Activated naive CD8-positive, alpha-beta T cell treated with anti-CD3 and anti-CD28 coated beads, Interleukin-2, amount 10 ng/mL, durations not matched to agents 7 days and 5 days (primary cell): Measurements from ENCODE around the gene SHROOM3. TPM values are rescaled to one million over a fixed set of nuclear protein-coding genes. Genes with fewer than 3 reads are reported as not detected.

Experiments used
- ATAC-seq: fragments of 150-1000 bp; cut with Tn5 transposase; one replicate; pipeline ENCODE4 v1.10.0; 2021; ENCODE audit warnings: low read depth, moderate library complexity
- POLR2A ChIA-PET: fragments of 350-600 bp; sonication (Branson Sonifier 250); formaldehyde crosslinking; loops from one replicate; lab custom pipeline; 2021; ENCODE audit warnings: antibody characterized with exemption; lab: Charles Lee
- DNase-seq: peaks from one replicate; pipeline ENCODE4 v3.0.0; 2021
- H3K27ac Mint-ChIP-seq: one replicate; pipeline ENCODE4 v1.8.0; 2022; ENCODE audit warnings: mild to moderate bottlenecking, mixed read lengths
- H3K27me3 Mint-ChIP-seq: one replicate; pipeline ENCODE4 v1.8.0; 2022; ENCODE audit warnings: mild to moderate bottlenecking, moderate library complexity, mixed read lengths
- H3K36me3 Mint-ChIP-seq: one replicate; pipeline ENCODE4 v1.8.0; 2021; ENCODE audit warnings: mild to moderate bottlenecking, mixed read lengths
- H3K4me1 Mint-ChIP-seq: one replicate; pipeline ENCODE4 v1.8.0; 2021; ENCODE audit warnings: mixed read lengths
- H3K4me3 Mint-ChIP-seq: one replicate; pipeline ENCODE4 v1.8.0; 2022; ENCODE audit warnings: mild to moderate bottlenecking, moderate library complexity, mixed read lengths
- H3K9me3 Mint-ChIP-seq: one replicate; pipeline ENCODE4 v1.8.0; 2021; ENCODE audit warnings: mixed read lengths
- total RNA-seq, 2 experiments: library from RNA; stranded (reverse); gene quantifications; one replicate each; pipeline ENCODE4 v1.2.3, GENCODE V29; 2021

SHROOM3 gene
- total RNA-seq, 2 experiments from 2014 or later, result not detected

DNA sequence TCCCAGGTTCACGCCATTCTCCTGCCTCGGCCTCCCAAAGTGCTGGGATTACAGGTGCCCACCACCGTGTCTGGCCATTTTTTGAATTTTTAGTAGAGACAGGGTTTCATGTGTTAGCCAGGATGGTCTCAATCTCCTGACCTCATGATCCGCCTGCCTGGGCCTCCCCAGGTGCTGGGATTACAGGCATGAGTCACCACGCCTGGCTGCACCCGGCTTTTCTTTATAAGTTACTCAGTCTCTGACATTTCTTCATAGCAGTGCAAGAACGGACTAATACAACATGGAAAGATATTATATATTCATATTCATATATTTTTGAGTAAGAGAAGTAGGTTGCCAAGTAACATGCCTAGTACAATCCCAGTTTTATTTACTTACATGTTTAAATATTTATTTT lies 22.9 kb downstream of the SHROOM3 start:
- Mint-ChIP-seq H3K27me3 (peaks cover 7% of the 10 kb centered on the region), H3K4me3 (no peak overlapping the region), H3K9me3 (peaks cover 5% of the 10 kb centered on the region), H3K27ac (no peak overlapping the region), H3K36me3 (no peaks in the 10 kb centered on the region), H3K4me1 (no peaks in the 10 kb centered on the region)
- POLR2A ChIA-PET, result no interaction called here
- no peak for DNase-seq
- no peak for ATAC-seq

DNA sequence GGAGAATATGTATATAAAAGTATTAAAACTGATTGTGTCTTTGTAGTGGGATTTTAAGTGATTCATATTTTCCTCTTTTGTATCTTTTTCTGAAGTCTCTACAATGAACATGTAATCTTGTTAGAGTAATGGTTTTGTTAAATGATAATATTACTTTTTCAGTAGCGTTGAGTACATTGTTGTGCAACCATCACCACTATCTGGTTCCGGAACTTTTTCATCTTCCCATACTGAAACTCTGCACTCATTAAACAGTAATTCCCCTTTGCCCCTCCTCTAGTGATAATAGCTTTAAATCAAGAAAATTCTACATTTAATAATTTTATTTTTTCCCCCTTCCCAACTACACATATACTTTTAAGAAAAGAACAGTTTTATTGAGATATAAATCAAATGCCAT lies 23.3 kb downstream of the SHROOM3 start:
- Mint-ChIP-seq H3K27ac (no peak overlapping the region), H3K9me3 (peaks cover 9% of the 10 kb centered on the region), H3K4me3 (no peak overlapping the region), H3K36me3 (no peaks in the 10 kb centered on the region), H3K27me3 (peaks cover 4% of the 10 kb centered on the region), H3K4me1 (no peaks in the 10 kb centered on the region)
- DNase-seq (no peak), ATAC-seq (no peak)
- POLR2A ChIA-PET, result no interaction called here

DNA sequence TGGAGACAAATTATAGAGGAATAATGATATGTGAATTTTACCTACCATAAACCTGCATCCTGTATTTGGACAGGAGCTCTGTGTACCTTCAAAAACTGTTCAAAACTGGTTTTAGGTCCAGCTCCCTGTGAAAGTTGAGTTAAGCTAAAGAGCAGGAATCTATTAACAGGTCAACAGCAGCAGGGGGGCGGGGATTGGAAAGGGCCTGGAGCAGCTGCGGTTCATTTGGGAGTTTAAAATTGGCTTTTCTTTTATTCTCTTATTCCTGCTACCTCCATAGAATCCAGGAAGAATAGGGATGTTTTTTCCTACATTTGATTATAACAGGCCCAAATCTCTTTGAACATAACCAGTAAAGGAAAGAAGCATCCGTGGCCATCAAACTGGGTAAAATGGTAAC lies 23.8 kb downstream of the SHROOM3 start:
- ATAC-seq (no peak), DNase-seq (no peak)
- no peak overlapping the region for H3K27ac Mint-ChIP-seq
- H3K4me3 Mint-ChIP-seq, result no peak overlapping the region
- POLR2A ChIA-PET, result no interaction called here
- peaks cover 4% of the 10 kb centered on the region for H3K27me3 Mint-ChIP-seq
- H3K9me3 Mint-ChIP-seq, result peaks cover 9% of the 10 kb centered on the region
- no peaks in the 10 kb centered on the region for H3K4me1 Mint-ChIP-seq
- H3K36me3 Mint-ChIP-seq, result no peaks in the 10 kb centered on the region

DNA sequence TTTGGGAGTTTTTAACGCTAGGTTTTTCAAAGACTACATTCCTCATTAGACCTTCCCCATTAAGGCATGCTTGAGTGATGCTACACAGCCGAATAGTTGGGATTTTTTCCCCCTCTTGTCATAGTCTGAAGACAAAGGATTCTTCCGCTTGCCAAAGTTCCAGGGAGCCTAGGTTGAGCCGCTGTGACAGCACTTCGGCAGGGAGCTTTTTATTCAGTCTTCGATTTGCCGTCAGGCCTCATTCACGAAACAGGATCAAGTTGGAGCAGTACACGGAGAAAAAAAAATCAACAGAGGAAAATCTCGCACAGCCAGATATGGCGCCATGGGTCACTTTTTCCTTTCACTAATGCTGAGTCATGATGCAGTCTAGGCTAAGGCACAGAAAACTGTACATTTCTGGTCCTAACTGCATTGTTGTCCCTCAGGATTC lies 24.3 kb downstream of the SHROOM3 start:
- Mint-ChIP-seq H3K27me3 (peaks cover 4% of the 10 kb centered on the region), H3K36me3 (no peaks in the 10 kb centered on the region), H3K9me3 (peaks cover 9% of the 10 kb centered on the region), H3K4me3 (no peak overlapping the region), H3K27ac (no peak overlapping the region), H3K4me1 (no peaks in the 10 kb centered on the region)
- DNase-seq (no peak), ATAC-seq (no peak)
- POLR2A ChIA-PET, result no interaction called here

DNA sequence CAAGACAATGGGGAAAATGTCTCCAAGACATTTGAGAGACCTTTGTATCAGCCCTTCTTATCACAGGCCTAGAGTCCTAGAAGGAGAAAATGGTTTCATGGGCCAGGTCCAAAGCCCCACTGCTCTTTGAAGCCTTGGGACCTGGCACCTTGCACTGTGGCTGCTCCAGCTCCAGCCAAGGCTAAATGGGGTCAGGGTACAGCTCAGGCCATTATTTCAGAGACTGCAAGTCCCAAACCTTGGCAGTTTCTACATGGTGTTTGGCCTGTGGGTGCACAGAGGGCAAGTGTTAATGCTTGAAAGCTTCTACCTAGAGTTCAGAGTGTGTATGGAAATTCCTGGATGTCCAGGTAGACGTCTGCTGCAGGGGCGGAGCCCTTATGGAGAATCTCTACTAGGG lies 28.5 kb downstream of the SHROOM3 start:
- peaks cover 9% of the 10 kb centered on the region for H3K9me3 Mint-ChIP-seq
- H3K4me3 Mint-ChIP-seq, result no peak overlapping the region
- H3K4me1 Mint-ChIP-seq, result peaks cover 1% of the 10 kb centered on the region
- no peaks in the 10 kb centered on the region for H3K36me3 Mint-ChIP-seq
- H3K27me3 Mint-ChIP-seq, result peaks cover 4% of the 10 kb centered on the region
- POLR2A ChIA-PET, result no interaction called here
- DNase-seq, result no peak
- no peak overlapping the region for H3K27ac Mint-ChIP-seq
- no peak for ATAC-seq

DNA sequence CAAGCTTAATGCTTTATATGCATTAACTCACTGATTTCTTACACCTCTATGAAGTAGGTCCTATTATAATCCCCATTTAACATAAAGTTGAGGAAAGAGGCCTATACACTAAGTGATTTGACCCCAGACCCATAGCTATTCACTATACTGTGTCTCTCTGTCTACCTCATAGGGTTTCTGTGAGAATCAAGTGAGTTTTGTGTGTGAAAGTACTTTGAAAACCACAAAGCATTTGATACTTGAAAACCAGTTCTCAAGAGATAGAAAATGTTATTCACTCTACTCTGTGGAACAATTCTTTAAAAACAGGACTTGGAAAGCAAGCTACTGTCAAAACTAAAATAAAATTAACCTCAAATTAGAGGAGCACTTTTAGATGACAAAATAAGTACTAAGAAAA lies 35.0 kb downstream of the SHROOM3 start:
- H3K27me3 Mint-ChIP-seq, result peaks cover 3% of the 10 kb centered on the region
- ATAC-seq, result no peak
- no peaks in the 10 kb centered on the region for H3K9me3 Mint-ChIP-seq
- H3K4me3 Mint-ChIP-seq, result no peak overlapping the region
- peaks cover 1% of the 10 kb centered on the region for H3K4me1 Mint-ChIP-seq
- POLR2A ChIA-PET, result no interaction called here
- H3K36me3 Mint-ChIP-seq, result no peaks in the 10 kb centered on the region
- no peak for DNase-seq
- no peak overlapping the region for H3K27ac Mint-ChIP-seq

DNA sequence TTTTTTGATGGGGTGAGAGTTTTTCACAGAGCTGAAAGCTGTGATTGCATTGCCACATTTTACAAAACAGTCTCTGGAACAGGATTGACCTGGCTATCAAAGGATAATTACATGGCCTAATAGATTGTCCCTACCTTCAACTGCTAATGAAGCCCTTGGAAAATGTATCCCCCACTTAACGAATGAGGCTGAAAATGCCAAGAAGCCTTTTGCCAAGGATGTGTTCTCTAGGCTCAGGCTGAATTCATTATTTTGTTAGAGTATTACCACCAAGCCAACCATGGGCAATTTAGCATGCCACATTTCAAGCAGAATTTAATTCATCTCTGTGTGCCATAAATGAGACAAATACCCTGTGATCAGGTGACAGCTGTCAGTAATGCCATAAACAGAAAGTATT lies 35.5 kb downstream of the SHROOM3 start:
- Mint-ChIP-seq H3K27ac (no peak overlapping the region), H3K27me3 (peaks cover 3% of the 10 kb centered on the region), H3K4me1 (peaks cover 1% of the 10 kb centered on the region), H3K4me3 (no peak overlapping the region), H3K36me3 (no peaks in the 10 kb centered on the region), H3K9me3 (no peaks in the 10 kb centered on the region)
- no peak for DNase-seq
- POLR2A ChIA-PET, result no interaction called here
- ATAC-seq, result no peak

DNA sequence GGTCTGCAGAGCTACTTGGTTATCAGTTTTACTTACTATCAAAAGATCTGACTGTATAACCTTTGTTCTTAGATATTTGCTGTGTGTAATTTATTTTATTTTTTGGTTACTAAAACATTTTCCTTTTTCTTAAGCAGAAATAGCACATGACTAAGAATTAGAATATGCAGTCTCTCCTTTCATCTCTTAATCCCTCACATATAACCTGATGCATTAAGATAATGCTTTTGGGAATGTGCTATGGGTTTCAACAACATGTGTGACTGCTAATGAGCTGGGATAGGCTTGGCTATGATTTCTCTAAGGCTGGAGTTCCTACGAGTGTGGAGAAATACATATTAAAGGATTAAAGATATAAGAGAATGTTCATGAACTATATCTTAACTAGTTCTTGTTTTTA lies 41.5 kb downstream of the SHROOM3 start:
- Mint-ChIP-seq H3K4me3 (no peak overlapping the region), H3K27me3 (peaks cover 12% of the 10 kb centered on the region), H3K4me1 (no peaks in the 10 kb centered on the region), H3K9me3 (peaks cover 15% of the 10 kb centered on the region), H3K36me3 (peaks cover 1% of the 10 kb centered on the region), H3K27ac (no peak overlapping the region)
- POLR2A ChIA-PET, result no interaction called here
- no peak for DNase-seq
- no peak for ATAC-seq

DNA sequence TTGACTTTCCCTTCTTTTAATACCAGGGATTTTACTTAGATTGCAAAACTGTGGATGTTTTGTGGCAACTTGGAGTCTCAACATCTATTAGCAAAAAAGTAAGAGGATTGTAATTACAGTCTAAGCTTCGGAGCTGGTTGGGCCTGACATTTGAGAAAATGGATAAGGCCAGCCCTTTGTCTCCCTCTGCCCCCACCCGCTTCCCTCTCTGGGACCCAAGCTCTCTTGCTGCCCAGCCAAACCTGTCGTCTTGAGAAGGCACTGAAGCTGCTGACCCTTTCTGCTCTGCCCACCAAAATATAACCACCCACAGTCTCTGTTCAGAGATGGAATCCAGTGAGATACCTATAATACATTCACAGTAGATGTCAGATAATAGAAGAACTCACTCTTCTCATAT lies 49.6 kb downstream of the SHROOM3 start:
- peaks cover 18% of the 10 kb centered on the region for H3K9me3 Mint-ChIP-seq
- H3K27ac Mint-ChIP-seq, result no peak overlapping the region
- POLR2A ChIA-PET, result no interaction called here
- ATAC-seq (no peak), DNase-seq (no peak)
- no peaks in the 10 kb centered on the region for H3K4me1 Mint-ChIP-seq
- no peak overlapping the region for H3K4me3 Mint-ChIP-seq
- peaks cover 15% of the 10 kb centered on the region for H3K27me3 Mint-ChIP-seq
- H3K36me3 Mint-ChIP-seq, result peaks cover 1% of the 10 kb centered on the region

DNA sequence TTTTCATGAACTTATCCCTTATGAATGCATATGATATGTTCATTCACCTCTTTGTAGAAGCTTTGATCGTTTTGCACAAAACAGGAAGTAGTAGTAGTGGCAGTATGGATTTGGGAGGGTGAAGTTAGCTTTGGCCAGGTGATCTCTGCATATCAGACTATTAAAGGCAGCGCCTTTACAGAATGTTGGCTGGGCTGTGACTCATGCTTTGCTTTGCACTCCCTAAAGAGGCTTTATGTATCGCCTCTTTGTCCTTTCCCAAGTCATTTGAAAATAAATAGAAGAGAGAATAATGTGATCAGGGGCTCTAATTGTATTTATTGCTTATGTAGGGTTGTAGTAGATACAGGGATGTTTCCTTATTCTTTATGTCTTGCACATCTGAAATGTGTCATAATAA lies 50.4 kb downstream of the SHROOM3 start:
- DNase-seq (no peak), ATAC-seq (no peak)
- no peaks in the 10 kb centered on the region for H3K4me1 Mint-ChIP-seq
- H3K9me3 Mint-ChIP-seq, result peaks cover 14% of the 10 kb centered on the region
- peaks cover 1% of the 10 kb centered on the region for H3K36me3 Mint-ChIP-seq
- no peak overlapping the region for H3K27ac Mint-ChIP-seq
- no peak overlapping the region for H3K4me3 Mint-ChIP-seq
- POLR2A ChIA-PET, result no interaction called here
- H3K27me3 Mint-ChIP-seq, result peaks cover 14% of the 10 kb centered on the region

DNA sequence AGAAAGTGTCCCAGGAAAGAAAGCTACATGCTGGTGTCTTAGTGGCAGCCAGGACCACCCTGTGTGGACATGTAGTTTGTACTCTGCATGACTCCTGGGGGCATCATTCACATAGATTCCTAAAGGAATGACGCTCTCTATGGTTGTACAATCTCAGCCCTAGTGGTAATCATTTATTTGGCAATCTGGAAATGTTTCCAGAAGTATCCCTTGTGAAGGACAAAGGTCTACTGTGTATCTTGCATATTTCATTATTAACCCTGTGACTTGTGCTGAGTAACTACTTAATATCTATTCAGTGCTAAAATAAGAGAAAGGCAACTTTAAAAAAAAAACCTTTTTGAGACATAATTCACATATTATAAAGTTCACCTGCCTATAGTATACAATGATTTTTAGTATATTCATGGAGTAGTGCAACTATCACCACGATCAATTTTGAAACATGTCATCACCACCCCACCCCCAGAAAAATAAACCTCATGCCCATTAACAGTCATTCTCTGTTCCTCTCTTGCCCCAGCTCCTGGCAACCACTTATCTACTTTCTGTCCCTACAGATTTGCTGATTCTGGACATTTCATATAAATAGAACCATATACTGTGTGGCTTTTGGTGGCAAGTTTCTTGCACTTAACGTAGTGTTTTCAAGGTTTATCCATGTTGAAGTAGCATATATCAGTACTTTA lies 51.7 kb downstream of the SHROOM3 start:
- Mint-ChIP-seq H3K4me1 (no peaks in the 10 kb centered on the region), H3K27me3 (peaks cover 3% of the 10 kb centered on the region), H3K27ac (no peak overlapping the region), H3K9me3 (peaks cover 6% of the 10 kb centered on the region), H3K4me3 (no peak overlapping the region), H3K36me3 (no peaks in the 10 kb centered on the region)
- POLR2A ChIA-PET, result no interaction called here
- no peak for DNase-seq
- no peak for ATAC-seq

DNA sequence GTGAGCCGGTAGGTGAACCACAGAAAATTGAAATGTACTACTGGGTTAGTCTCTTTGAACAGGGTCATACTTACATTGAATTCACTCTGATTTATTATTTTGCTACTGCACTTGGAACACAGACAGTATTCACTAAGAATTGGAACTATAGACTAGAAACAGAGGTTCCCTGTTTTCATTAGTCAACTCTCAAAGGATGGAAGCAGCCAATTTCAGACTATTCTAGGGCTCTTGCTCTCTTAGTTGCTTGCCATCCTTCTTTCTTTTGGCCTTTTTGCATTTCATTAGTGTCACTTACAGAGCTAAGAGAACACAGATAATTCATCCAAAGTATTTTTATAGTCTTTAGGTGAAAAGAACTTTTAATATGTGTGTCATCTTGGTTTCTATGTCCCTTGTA lies 52.6 kb downstream of the SHROOM3 start:
- H3K4me1 Mint-ChIP-seq, result no peaks in the 10 kb centered on the region
- DNase-seq, result no peak
- peaks cover 5% of the 10 kb centered on the region for H3K27me3 Mint-ChIP-seq
- no peaks in the 10 kb centered on the region for H3K36me3 Mint-ChIP-seq
- ATAC-seq, result no peak
- H3K27ac Mint-ChIP-seq, result no peak overlapping the region
- no peak overlapping the region for H3K4me3 Mint-ChIP-seq
- H3K9me3 Mint-ChIP-seq, result peaks cover 1% of the 10 kb centered on the region
- POLR2A ChIA-PET, result no interaction called here

DNA sequence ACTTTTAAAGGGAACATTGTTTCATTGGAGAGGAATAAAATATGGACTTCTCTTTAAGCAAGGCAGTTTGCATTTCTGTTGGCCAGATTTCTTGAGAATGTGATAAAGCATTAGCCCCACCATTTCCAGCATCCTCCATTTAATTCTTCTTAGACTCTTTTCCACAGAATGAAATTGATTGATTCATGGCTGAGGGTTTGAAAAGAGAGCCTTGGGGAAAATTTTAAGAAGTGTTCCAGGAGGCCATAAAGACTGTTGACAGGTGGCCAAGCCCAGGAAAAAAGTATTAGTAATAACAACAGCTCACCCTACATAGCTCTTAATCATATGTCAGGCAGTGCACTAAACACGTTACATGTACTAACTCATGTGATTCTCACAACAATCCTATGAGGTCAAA lies 53.4 kb downstream of the SHROOM3 start:
- H3K27me3 Mint-ChIP-seq, result peaks cover 5% of the 10 kb centered on the region
- no peaks in the 10 kb centered on the region for H3K36me3 Mint-ChIP-seq
- no peak for ATAC-seq
- no peak overlapping the region for H3K4me3 Mint-ChIP-seq
- H3K4me1 Mint-ChIP-seq, result no peaks in the 10 kb centered on the region
- H3K27ac Mint-ChIP-seq, result no peak overlapping the region
- no peaks in the 10 kb centered on the region for H3K9me3 Mint-ChIP-seq
- no peak for DNase-seq
- POLR2A ChIA-PET, result no interaction called here

DNA sequence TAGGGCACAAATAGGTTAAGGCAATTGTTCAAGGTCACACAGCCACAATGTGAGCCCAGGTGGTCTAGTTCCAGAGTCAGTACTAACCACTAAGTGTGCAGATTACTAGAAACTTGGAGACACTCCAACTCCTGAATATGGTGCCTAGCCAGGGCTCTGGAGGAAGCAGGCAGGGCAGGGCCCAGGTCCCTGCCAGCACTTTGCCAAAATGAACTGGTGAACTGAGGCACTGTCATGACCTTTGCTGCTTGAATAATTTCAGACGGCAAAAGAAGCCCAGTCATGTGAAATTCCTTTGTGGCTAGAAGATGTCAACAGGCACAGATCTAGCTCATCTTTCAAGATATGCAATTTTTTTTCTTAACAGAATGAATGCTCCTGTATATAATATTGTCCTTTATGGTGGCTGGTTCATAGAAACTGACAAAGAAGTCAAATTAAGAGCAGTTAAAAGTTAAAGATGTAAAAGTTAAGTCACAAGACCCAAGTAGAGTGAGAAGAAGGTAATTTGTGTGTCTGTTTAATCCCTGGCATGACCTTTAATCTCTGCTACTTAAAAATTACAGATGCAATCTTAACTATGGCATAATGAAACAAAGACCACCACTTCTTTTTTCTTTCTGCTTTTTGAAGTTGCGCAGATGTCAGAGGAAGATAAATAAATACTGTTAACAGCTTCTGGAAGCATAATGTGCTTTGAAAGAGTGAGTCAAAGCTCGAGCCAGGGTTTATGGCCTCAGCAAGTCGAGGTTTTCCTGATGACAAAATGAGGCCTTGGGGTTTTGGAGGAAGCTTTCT lies 54.1 kb downstream of the SHROOM3 start:
- POLR2A ChIA-PET, result interaction anchor here (0.6 kb wide), 1 partner anchor 204 kb away, joined by 3 read pairs; no protein-coding TSS in a partner anchor

More for the DNA sequence above, 54.1 kb downstream of the SHROOM3 start:
- H3K4me1 Mint-ChIP-seq, result no peaks in the 10 kb centered on the region
- H3K27ac Mint-ChIP-seq, result no peak overlapping the region
- peaks cover 7% of the 10 kb centered on the region for H3K27me3 Mint-ChIP-seq
- no peak overlapping the region for H3K4me3 Mint-ChIP-seq
- H3K36me3 Mint-ChIP-seq, result no peaks in the 10 kb centered on the region
- no peaks in the 10 kb centered on the region for H3K9me3 Mint-ChIP-seq
- DNase-seq (no peak), ATAC-seq (no peak)
